Colonic mucosa (tissue), 4 donors: ENCODE data around the gene AKT2. TPM values are rescaled to one million over a fixed set of nuclear protein-coding genes. Genes with fewer than 3 reads are reported as not detected.

Experiments
- DNase-seq: peaks from one replicate; pipeline ENCODE4 v3.0.0-alpha.2; 2020
- H3K27ac ChIP-seq: fragments of 200-600 bp; one replicate; pipeline ENCODE4 v1.8.0; 2021
- H3K27me3 ChIP-seq: fragments of 200-600 bp; one replicate; pipeline ENCODE4 v1.8.0; 2021
- H3K36me3 ChIP-seq: fragments of 200-600 bp; one replicate; pipeline ENCODE4 v1.8.0; 2021
- H3K4me1 ChIP-seq: fragments of 200-600 bp; one replicate; pipeline ENCODE4 v1.8.0; 2021; ENCODE audit warnings: mild to moderate bottlenecking
- H3K4me3 ChIP-seq: fragments of 200-600 bp; one replicate; pipeline ENCODE4 v1.8.0; 2021
- H3K9ac ChIP-seq, 2 donors: one replicate each; pipeline ENCODE4 v1.7.0; 2013; ENCODE audit warnings: control low read depth in 2 of 2, low read depth in 2 of 2, low read length in 2 of 2
- H3K9me3 ChIP-seq: fragments of 200-600 bp; one replicate; pipeline ENCODE4 v1.8.0; 2021
- intact Hi-C: fragments of 100-400 bp; cut with DNase I; formaldehyde crosslinking; loops from one replicate; pipeline ENCODE4 v1.14.1; 2022
- total RNA-seq, 2 donors: library from RNA; stranded (reverse); fragmentation: NEBNext Ultra II Directional in 1 of 2; extraction: Animal tissue kit (Norgen Biotek cat#: 25700) in 1 of 2; gene quantifications; one replicate each; pipeline ENCODE4 v1.2.1, GENCODE V29; 2021
- TF ChIP-seq, protein P1 (sequence below): fragments of 200-600 bp; IDR thresholded peaks from one replicate; pipeline ENCODE4 v1.8.0; 2022; ENCODE audit warnings: antibody characterized with exemption, mild to moderate bottlenecking
- donor health status: healthy.
- donor health status: DM: no; HTN: no; CAD: no.
- donor health status: DM: no; HTN: no; CAD: no.

The AKT2 gene
- total RNA-seq, 2 donors from 2014 or later: 95.4 to 119 TPM

DNA sequence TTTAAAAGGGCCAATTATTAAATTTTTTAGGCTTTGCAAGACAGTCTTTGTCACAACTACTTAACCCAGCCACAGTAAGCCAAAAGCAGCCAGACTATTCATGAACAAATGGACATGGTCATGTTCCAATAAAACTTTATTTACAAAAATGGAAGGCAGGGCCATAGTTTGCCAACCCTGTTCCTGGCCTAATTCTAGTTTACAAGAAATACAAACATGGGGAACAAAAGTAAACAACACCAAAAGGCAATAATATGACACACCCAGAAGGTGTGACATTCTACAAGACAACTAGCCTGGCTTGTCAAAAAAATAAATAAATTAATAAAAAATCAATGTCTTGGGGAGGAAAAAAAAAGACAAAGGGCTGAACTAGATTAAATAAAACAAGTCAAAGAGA is 33.9 kb downstream of the AKT2 start:
- Histone ChIP-seq H3K27ac (no peak overlapping the region), H3K36me3 (peaks cover 6% of the 10 kb centered on the region), H3K27me3 (no peaks in the 10 kb centered on the region), H3K9ac (no peak overlapping the region), H3K4me3 (no peak overlapping the region), H3K9me3 (no peaks in the 10 kb centered on the region), H3K4me1 (no peaks in the 10 kb centered on the region)
- TF ChIP-seq, protein P1, sequence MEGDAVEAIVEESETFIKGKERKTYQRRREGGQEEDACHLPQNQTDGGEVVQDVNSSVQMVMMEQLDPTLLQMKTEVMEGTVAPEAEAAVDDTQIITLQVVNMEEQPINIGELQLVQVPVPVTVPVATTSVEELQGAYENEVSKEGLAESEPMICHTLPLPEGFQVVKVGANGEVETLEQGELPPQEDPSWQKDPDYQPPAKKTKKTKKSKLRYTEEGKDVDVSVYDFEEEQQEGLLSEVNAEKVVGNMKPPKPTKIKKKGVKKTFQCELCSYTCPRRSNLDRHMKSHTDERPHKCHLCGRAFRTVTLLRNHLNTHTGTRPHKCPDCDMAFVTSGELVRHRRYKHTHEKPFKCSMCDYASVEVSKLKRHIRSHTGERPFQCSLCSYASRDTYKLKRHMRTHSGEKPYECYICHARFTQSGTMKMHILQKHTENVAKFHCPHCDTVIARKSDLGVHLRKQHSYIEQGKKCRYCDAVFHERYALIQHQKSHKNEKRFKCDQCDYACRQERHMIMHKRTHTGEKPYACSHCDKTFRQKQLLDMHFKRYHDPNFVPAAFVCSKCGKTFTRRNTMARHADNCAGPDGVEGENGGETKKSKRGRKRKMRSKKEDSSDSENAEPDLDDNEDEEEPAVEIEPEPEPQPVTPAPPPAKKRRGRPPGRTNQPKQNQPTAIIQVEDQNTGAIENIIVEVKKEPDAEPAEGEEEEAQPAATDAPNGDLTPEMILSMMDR: no peak
- intact Hi-C loops: no loop called here
- no peak for DNase-seq

DNA sequence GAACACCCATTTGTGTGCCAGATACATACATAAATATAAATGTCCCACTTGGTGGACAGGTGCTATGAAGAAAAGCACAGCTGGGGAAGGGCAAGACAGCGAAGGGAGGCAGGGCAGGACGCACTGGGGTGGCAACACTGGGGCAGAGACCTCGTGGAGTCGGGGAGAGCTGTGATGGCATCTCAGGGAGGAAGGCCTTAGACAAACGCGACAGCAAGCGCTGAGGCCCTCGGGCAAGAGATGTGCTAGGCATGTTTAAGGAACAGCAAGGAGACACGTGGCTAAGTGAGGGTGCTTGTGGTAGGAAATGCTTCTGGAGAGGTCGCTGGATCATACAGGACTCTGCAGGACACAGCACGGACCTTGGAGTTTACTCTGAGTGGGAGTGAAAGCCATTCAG is 35.4 kb downstream of the AKT2 start:
- Histone ChIP-seq H3K27me3 (no peaks in the 10 kb centered on the region), H3K9me3 (no peaks in the 10 kb centered on the region), H3K9ac (no peak overlapping the region), H3K27ac (no peak overlapping the region), H3K4me1 (no peaks in the 10 kb centered on the region), H3K36me3 (no peaks in the 10 kb centered on the region), H3K4me3 (no peak overlapping the region)
- TF ChIP-seq, protein P1: no peak
- no peak for DNase-seq
- intact Hi-C loops: no loop called here

DNA sequence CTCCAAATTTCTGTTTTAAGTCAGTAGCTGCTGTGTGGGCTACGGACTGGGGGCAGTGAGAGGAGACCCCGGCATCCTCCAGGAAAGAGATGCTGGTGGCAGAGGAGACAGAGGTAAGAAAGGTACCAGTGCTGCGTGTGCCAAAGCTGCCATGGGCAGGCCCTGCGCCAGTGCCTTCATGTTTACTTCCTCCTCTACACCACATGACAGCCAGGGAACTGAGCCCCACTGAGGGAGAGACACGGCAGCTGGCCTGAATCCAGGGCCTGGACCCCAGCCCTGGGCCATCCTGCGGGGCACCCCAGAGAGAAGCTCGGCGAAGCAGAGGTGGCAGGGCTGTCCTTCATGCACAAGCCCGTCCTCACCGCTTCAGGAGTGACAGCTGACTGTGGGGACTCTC is 35.9 kb downstream of the AKT2 start:
- Histone ChIP-seq H3K27me3 (no peaks in the 10 kb centered on the region), H3K9ac (no peak overlapping the region), H3K36me3 (no peaks in the 10 kb centered on the region), H3K9me3 (no peaks in the 10 kb centered on the region), H3K4me3 (no peak overlapping the region), H3K4me1 (no peaks in the 10 kb centered on the region), H3K27ac (no peak overlapping the region)
- DNase-seq: no peak
- intact Hi-C loops: no loop called here
- TF ChIP-seq, protein P1: no peak

DNA sequence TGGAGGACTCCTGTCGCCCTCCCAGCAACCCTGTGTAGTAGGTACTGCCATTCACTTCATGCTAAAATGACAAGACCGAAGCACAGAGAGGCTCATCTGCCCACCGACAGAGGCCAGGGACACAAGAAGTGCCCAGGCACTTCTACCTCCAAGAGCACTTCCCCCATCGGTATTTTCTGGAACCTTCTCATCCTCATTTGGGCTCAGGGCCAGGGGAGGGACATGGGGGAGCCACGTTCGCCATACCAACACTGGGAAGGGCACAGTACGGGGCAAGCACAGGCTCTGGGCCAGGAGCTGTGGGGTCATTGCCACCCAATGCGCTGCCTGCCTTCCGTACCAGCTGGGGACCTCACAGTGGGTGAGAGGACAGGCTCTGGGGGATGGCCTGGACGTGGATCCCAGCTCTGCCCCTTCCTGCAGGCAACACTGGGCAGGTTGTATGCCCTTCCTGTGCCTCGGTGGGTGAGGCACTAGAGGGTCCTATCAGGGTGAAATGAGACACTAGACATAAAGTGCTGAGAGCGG is 37.3 kb downstream of the AKT2 start:
- Histone ChIP-seq H3K4me1 (no peaks in the 10 kb centered on the region), H3K27me3 (no peaks in the 10 kb centered on the region), H3K9me3 (no peaks in the 10 kb centered on the region), H3K9ac (no peak overlapping the region), H3K4me3 (no peak overlapping the region), H3K27ac (no peak overlapping the region), H3K36me3 (no peaks in the 10 kb centered on the region)
- intact Hi-C loops: no loop called here
- DNase-seq: no peak
- TF ChIP-seq, protein P1: no peak

DNA sequence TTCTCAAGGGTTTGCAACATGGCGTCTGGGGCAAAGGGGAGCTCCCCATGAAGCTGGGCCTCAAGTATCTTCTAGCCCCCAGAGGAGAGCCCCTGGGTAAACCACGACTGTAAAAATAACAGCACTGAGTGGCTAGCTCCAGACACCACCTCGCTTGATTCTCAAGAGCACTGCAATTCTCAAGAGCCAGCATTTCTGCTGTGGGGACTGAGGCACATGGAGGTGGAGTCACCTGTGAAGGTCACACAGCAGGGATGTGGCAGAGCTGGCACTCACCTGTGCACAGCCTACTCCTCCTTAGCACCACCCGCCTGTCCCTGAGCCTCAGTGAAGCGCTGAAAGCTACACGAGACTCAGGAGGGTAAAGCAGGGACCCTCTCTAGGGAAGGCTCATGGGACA is 38.0 kb downstream of the AKT2 start:
- H3K27me3 ChIP-seq: no peaks in the 10 kb centered on the region
- no peak overlapping the region for H3K9ac ChIP-seq
- no peak overlapping the region for H3K27ac ChIP-seq
- DNase-seq: no peak
- TF ChIP-seq, protein P1: no peak
- H3K4me1 ChIP-seq: no peaks in the 10 kb centered on the region
- intact Hi-C loops: no loop called here
- no peak overlapping the region for H3K4me3 ChIP-seq
- no peaks in the 10 kb centered on the region for H3K9me3 ChIP-seq
- H3K36me3 ChIP-seq: no peaks in the 10 kb centered on the region
